Suprapubic skin (tissue), 3 donors: ENCODE measurements around the gene ZFAND3.

ENCODE experiments used
- POLR2A ChIP-seq, 2 donors: fragments of 450-650 bp; IDR thresholded peaks; one replicate each; pipeline ENCODE4 v1.6.1; 2017; ENCODE audit warnings: antibody characterized with exemption in 2 of 2, mild to moderate bottlenecking in 2 of 2, moderate library complexity in 2 of 2
- TF ChIP-seq, protein P1 (sequence below), 2 donors: fragments of 200-600 bp in 1 of 2; fragments of 450-650 bp in 1 of 2; sonication (generic) in 1 of 2; IDR thresholded peaks; one replicate each; pipeline ENCODE4 v1.5.1; 2016 to 2019; ENCODE audit warnings: antibody characterized with exemption in 2 of 2, mild to moderate bottlenecking in 1 of 2, moderate library complexity in 1 of 2

DNA sequence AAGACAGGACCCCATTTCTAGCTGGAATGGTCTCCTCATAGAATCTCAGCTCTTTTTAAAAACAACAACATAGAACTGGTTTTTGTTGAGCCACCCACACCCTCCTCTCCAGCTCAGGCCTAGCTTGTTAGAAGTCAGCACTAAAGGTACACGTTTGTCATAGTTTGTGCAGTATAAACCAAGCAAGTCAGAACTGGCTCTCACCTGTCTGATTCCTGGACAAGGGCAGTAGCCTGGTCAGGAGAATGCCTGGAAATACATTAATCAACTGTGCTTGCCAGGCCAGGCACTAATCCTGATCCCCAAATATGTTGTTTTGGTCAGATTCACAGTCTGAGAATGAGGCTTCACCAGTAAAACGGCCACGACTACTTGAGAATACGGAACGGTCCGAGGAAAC lies 296.7 kb downstream of the ZFAND3 start:
- TF ChIP-seq, protein P1, sequence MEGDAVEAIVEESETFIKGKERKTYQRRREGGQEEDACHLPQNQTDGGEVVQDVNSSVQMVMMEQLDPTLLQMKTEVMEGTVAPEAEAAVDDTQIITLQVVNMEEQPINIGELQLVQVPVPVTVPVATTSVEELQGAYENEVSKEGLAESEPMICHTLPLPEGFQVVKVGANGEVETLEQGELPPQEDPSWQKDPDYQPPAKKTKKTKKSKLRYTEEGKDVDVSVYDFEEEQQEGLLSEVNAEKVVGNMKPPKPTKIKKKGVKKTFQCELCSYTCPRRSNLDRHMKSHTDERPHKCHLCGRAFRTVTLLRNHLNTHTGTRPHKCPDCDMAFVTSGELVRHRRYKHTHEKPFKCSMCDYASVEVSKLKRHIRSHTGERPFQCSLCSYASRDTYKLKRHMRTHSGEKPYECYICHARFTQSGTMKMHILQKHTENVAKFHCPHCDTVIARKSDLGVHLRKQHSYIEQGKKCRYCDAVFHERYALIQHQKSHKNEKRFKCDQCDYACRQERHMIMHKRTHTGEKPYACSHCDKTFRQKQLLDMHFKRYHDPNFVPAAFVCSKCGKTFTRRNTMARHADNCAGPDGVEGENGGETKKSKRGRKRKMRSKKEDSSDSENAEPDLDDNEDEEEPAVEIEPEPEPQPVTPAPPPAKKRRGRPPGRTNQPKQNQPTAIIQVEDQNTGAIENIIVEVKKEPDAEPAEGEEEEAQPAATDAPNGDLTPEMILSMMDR (IDR thresholded peaks at IDR 0.05): no peak
- TF ChIP-seq POLR2A (IDR thresholded peaks at IDR 0.05): no peak
